Measurements from ENCODE around the gene DPPA5. TPM values are rescaled to one million over a fixed set of nuclear protein-coding genes. Genes with fewer than 3 reads are reported as not detected.

Gene DPPA5
- total RNA-seq, 1 experiment from 2014 or later, result 0.97 TPM

- Histone ChIP-seq H3K36me3 (replicated peaks; ENCODE audit: control insufficient read depth, insufficient read depth, low read length) (no peaks in the 10 kb centered on the region), H3K4me3 (ENCODE audit: insufficient read depth, low read depth, low read length) (no peak overlapping the region), H3K27me3 (ENCODE audit: control insufficient read depth, insufficient read depth, low read length) (no peaks in the 10 kb centered on the region; the same call in 1 of the 2 replicates)
- DNase-seq, result no peak
Observed at GRCh38 chr6:73372516-73372915, 18.4 kb upstream of the DPPA5 start.

GRCh38 chr6:73371984-73372383 is 17.9 kb upstream of the DPPA5 start:
- DNase-seq, result no peak
- no peaks in the 10 kb centered on the region; the same call in 1 of the 2 replicates for H3K27me3 ChIP-seq (ENCODE audit: control insufficient read depth, insufficient read depth, low read length)
- H3K36me3 ChIP-seq (replicated peaks; ENCODE audit: control insufficient read depth, insufficient read depth, low read length), result no peaks in the 10 kb centered on the region
- H3K4me3 ChIP-seq (ENCODE audit: insufficient read depth, low read depth, low read length), result no peak overlapping the region

GRCh38 chr6:73369563-73369962 is 15.5 kb upstream of the DPPA5 start, which contains the start of gene OOEP:
OOEP (minus strand) TSS chr6:73369897; CDS start chr6:73369792, 105 bp downstream.
- H3K27me3 ChIP-seq (ENCODE audit: control insufficient read depth, insufficient read depth, low read length), result no peaks in the 10 kb centered on the region; the same call in 1 of the 2 replicates
- H3K4me3 ChIP-seq (ENCODE audit: insufficient read depth, low read depth, low read length), result no peak within 1 kb of the TSS
- DNase-seq, result no peak
- H3K36me3 ChIP-seq (replicated peaks; ENCODE audit: control insufficient read depth, insufficient read depth, low read length), result no peaks in the 10 kb centered on the region

GRCh38 chr6:73369157-73369556 is 15.1 kb upstream of the DPPA5 start:
- H3K36me3 ChIP-seq (replicated peaks; ENCODE audit: control insufficient read depth, insufficient read depth, low read length), result no peaks in the 10 kb centered on the region
- DNase-seq, result no peak
- H3K27me3 ChIP-seq (ENCODE audit: control insufficient read depth, insufficient read depth, low read length), result no peaks in the 10 kb centered on the region; the same call in 1 of the 2 replicates
- H3K4me3 ChIP-seq (ENCODE audit: insufficient read depth, low read depth, low read length), result no peak overlapping the region

- no peaks in the 10 kb centered on the region for H3K36me3 ChIP-seq (replicated peaks; ENCODE audit: control insufficient read depth, insufficient read depth, low read length)
- no peak for DNase-seq
Observed at GRCh38 chr6:73368675-73369074, 14.6 kb upstream of the DPPA5 start.

GRCh38 chr6:73367761-73368355 is 13.8 kb upstream of the DPPA5 start:
- peak; percentile 37 for DNase-seq
- Histone ChIP-seq H3K4me3 (ENCODE audit: insufficient read depth, low read depth, low read length) (no peak overlapping the region), H3K27me3 (ENCODE audit: control insufficient read depth, insufficient read depth, low read length) (no peaks in the 10 kb centered on the region; the same call in 1 of the 2 replicates), H3K36me3 (replicated peaks; ENCODE audit: control insufficient read depth, insufficient read depth, low read length) (no peaks in the 10 kb centered on the region)

More at GRCh38 chr6:73368675-73369074, 14.6 kb upstream of the DPPA5 start:
- no peak overlapping the region for H3K4me3 ChIP-seq (ENCODE audit: insufficient read depth, low read depth, low read length)
- H3K27me3 ChIP-seq (ENCODE audit: control insufficient read depth, insufficient read depth, low read length), result no peaks in the 10 kb centered on the region; the same call in 1 of the 2 replicates

GRCh38 chr6:73364549-73364948 is 10.5 kb upstream of the DPPA5 start:
- H3K4me3 ChIP-seq (ENCODE audit: insufficient read depth, low read depth, low read length), result no peak overlapping the region
- no peaks in the 10 kb centered on the region; the same call in 1 of the 2 replicates for H3K27me3 ChIP-seq (ENCODE audit: control insufficient read depth, insufficient read depth, low read length)
- no peaks in the 10 kb centered on the region for H3K36me3 ChIP-seq (replicated peaks; ENCODE audit: control insufficient read depth, insufficient read depth, low read length)
- DNase-seq, result no peak

GRCh38 chr6:73364121-73364520 is 10.0 kb upstream of the DPPA5 start:
- no peak overlapping the region for H3K4me3 ChIP-seq (ENCODE audit: insufficient read depth, low read depth, low read length)
- no peak for DNase-seq
- H3K36me3 ChIP-seq (replicated peaks; ENCODE audit: control insufficient read depth, insufficient read depth, low read length), result no peaks in the 10 kb centered on the region
- H3K27me3 ChIP-seq (ENCODE audit: control insufficient read depth, insufficient read depth, low read length), result no peaks in the 10 kb centered on the region

GRCh38 chr6:73363537-73363875 is 9.4 kb upstream of the DPPA5 start:
- Histone ChIP-seq H3K4me3 (ENCODE audit: insufficient read depth, low read depth, low read length) (no peak overlapping the region), H3K36me3 (replicated peaks; ENCODE audit: control insufficient read depth, insufficient read depth, low read length) (no peaks in the 10 kb centered on the region), H3K27me3 (ENCODE audit: control insufficient read depth, insufficient read depth, low read length) (no peaks in the 10 kb centered on the region)
- no peak for DNase-seq

GRCh38 chr6:73362869-73363536 is 8.9 kb upstream of the DPPA5 start:
- DNase-seq, result peak; percentile 40
- H3K4me3 ChIP-seq (ENCODE audit: insufficient read depth, low read depth, low read length), result no peak overlapping the region
- no peaks in the 10 kb centered on the region for H3K36me3 ChIP-seq (replicated peaks; ENCODE audit: control insufficient read depth, insufficient read depth, low read length)
- no peaks in the 10 kb centered on the region for H3K27me3 ChIP-seq (ENCODE audit: control insufficient read depth, insufficient read depth, low read length)

- peak; percentile 46 for DNase-seq
- H3K36me3 ChIP-seq (replicated peaks; ENCODE audit: control insufficient read depth, insufficient read depth, low read length), result no peaks in the 10 kb centered on the region
- no peak within 1 kb of the TSS for H3K4me3 ChIP-seq (ENCODE audit: insufficient read depth, low read depth, low read length)
- no peaks in the 10 kb centered on the region for H3K27me3 ChIP-seq (ENCODE audit: control insufficient read depth, insufficient read depth, low read length)
Observed at GRCh38 chr6:73362358-73362757, 8.3 kb upstream of the DPPA5 start, which contains the start of gene KHDC3L. KHDC3L (plus strand) TSS chr6:73362658; CDS start chr6:73362730, 72 bp downstream.

- Histone ChIP-seq H3K4me3 (ENCODE audit: insufficient read depth, low read depth, low read length) (no peak overlapping the region), H3K36me3 (replicated peaks; ENCODE audit: control insufficient read depth, insufficient read depth, low read length) (no peaks in the 10 kb centered on the region), H3K27me3 (ENCODE audit: control insufficient read depth, insufficient read depth, low read length) (no peaks in the 10 kb centered on the region)
- DNase-seq, result peak; percentile 85
Observed at GRCh38 chr6:73349311-73349710, 4.8 kb downstream of the DPPA5 start.

- peak; percentile 61 for DNase-seq
- no peaks in the 10 kb centered on the region for H3K27me3 ChIP-seq (ENCODE audit: control insufficient read depth, insufficient read depth, low read length)
- no peak overlapping the region for H3K4me3 ChIP-seq (ENCODE audit: insufficient read depth, low read depth, low read length)
Observed at GRCh38 chr6:73348550-73349204, 5.4 kb downstream of the DPPA5 start.

GRCh38 chr6:73343164-73343563 is 10.9 kb downstream of the DPPA5 start:
- Histone ChIP-seq H3K27me3 (ENCODE audit: control insufficient read depth, insufficient read depth, low read length) (no peaks in the 10 kb centered on the region), H3K36me3 (replicated peaks; ENCODE audit: control insufficient read depth, insufficient read depth, low read length) (no peaks in the 10 kb centered on the region), H3K4me3 (ENCODE audit: insufficient read depth, low read depth, low read length) (no peak overlapping the region)
- DNase-seq, result no peak

More at GRCh38 chr6:73348550-73349204, 5.4 kb downstream of the DPPA5 start:
- H3K36me3 ChIP-seq (replicated peaks; ENCODE audit: control insufficient read depth, insufficient read depth, low read length), result no peaks in the 10 kb centered on the region

GRCh38 chr6:73342174-73342573 is 11.9 kb downstream of the DPPA5 start:
- no peaks in the 10 kb centered on the region for H3K36me3 ChIP-seq (replicated peaks; ENCODE audit: control insufficient read depth, insufficient read depth, low read length)
- H3K4me3 ChIP-seq (ENCODE audit: insufficient read depth, low read depth, low read length), result no peak overlapping the region
- DNase-seq, result no peak
- H3K27me3 ChIP-seq (ENCODE audit: control insufficient read depth, insufficient read depth, low read length), result no peaks in the 10 kb centered on the region

Measured in H7 (cell line).